ENCODE results near the gene ZBTB2. TPM values are rescaled to one million over a fixed set of nuclear protein-coding genes. Genes with fewer than 3 reads are reported as not detected.

ZBTB2 gene
- total and polyA plus RNA-seq, 2 of the 4 experiments (the other 2 are of a cell fraction), result 11.8 to 17.7 TPM

- Histone ChIP-seq H4K5ac (ENCODE audit: low read depth, low read length) (no peak overlapping the region), H3K79me1 (ENCODE audit: low read depth in 1 of 2, low read length in 2 of 2) (peaks cover 10 to 20% of the 10 kb centered on the region in 2 experiments), H3K27me3 (ENCODE audit: control insufficient read depth, insufficient read depth, low read length) (no peaks in the 10 kb centered on the region), H3K4me2 (ENCODE audit: low read depth, low read length) (no peak overlapping the region), H3K23ac (ENCODE audit: low read depth, low read length) (no peak overlapping the region), H4K91ac (ENCODE audit: insufficient read depth, low read depth, low read length) (no peak overlapping the region), H3K9me1 (ENCODE audit: insufficient read depth, low read length) (no peaks in the 10 kb centered on the region), H2BK15ac (ENCODE audit: low read depth, low read length) (no peak overlapping the region), H3K18ac (ENCODE audit: low read depth, low read length) (no peak overlapping the region), H3K27ac (ENCODE audit: insufficient read depth, low read length) (no peak overlapping the region), H2AFZ (replicated peaks; ENCODE audit: low read length, poor library complexity) (no peak overlapping the region), H4K8ac (ENCODE audit: low read depth in 2 of 2, low read length in 2 of 2) (no peak overlapping the region), H4K20me1 (ENCODE audit: insufficient read depth, low read length) (peaks cover 3% of the 10 kb centered on the region; the same call in 1 of the 2 replicates), H2BK120ac (ENCODE audit: low read depth, low read length) (no peak overlapping the region), H3K36me3 (ENCODE audit: control insufficient read depth, insufficient read depth, low read length) (peaks cover 11% of the 10 kb centered on the region), H3K9me3 (ENCODE audit: control insufficient read depth, insufficient read depth, low read length) (no peaks in the 10 kb centered on the region), H2AK5ac (ENCODE audit: low read depth, low read length) (no peak overlapping the region), H3K4me1 (ENCODE audit: control insufficient read depth, insufficient read depth, low read length) (no peaks in the 10 kb centered on the region), H3K56ac (ENCODE audit: extremely low read depth, insufficient read depth, low read length) (no peak overlapping the region), H3K9ac (ENCODE audit: low read depth, low read length) (no peak overlapping the region), H2AK9ac (replicated peaks; ENCODE audit: low read depth, low read length, poor library complexity) (no peak overlapping the region), H3K4ac (ENCODE audit: low read depth, low read length) (no peak overlapping the region), H2BK20ac (ENCODE audit: low read depth, low read length) (no peak overlapping the region), H3K4me3 (ENCODE audit: insufficient read depth, low read depth, low read length) (no peak overlapping the region), H2BK5ac (ENCODE audit: low read depth, low read length, poor library complexity, severe bottlenecking) (no peak overlapping the region), H3K14ac (replicated peaks; ENCODE audit: low read depth, low read length) (no peak overlapping the region)
- in situ Hi-C loops (cut with MboI; ENCODE audit: low sequenced_read_pairs) (loop anchor here (25.0 kb wide), 1 partner anchor 926 kb away; no protein-coding TSS in a partner anchor), intact Hi-C loops (cut with micrococcal nuclease) (loop anchor here (5.0 kb wide), 1 partner anchor 921 kb away; no protein-coding TSS in a partner anchor), dilution Hi-C loops (cut with HindIII; ENCODE audit: low sequenced_read_pairs, unreplicated experiment) (no loop called here)
- ATAC-seq (ENCODE audit: low read depth) (no peak), DNase-seq (no peak)
- ChIA-PET CTCF (interaction anchor here (0.9 to 1.7 kb wide), 2 partner anchors 447 to 521 kb away, joined by 4 to 5 read pairs; no protein-coding TSS in a partner anchor), POLR2A (ENCODE audit: unreplicated experiment) (no interaction called here)
- WGBS, 2 experiments (ENCODE audit: extremely low coverage in 2 of 2, insufficient read length in 1 of 2), result 96% methylated on average over 4 of the region's 11 CpGs; no CpG with 5 or more reads in 1 of the 2 experiments
- BruUV-seq (replicated peaks), result no TSS peak
- TF ChIP-seq, protein P1, sequence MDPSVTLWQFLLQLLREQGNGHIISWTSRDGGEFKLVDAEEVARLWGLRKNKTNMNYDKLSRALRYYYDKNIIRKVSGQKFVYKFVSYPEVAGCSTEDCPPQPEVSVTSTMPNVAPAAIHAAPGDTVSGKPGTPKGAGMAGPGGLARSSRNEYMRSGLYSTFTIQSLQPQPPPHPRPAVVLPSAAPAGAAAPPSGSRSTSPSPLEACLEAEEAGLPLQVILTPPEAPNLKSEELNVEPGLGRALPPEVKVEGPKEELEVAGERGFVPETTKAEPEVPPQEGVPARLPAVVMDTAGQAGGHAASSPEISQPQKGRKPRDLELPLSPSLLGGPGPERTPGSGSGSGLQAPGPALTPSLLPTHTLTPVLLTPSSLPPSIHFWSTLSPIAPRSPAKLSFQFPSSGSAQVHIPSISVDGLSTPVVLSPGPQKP (IDR thresholded peaks at IDR 0.05; ENCODE audit: borderline replicate concordance, low read depth, low read length), result no peak
- TF ChIP-seq RFX5 (IDR thresholded peaks at IDR 0.05; ENCODE audit: low read depth, low read length) (no peak), POLR2A (IDR thresholded peaks at IDR 0.05; ENCODE audit: low read depth, low read length) (no peak), MAZ (IDR thresholded peaks at IDR 0.05; ENCODE audit: borderline replicate concordance, low read depth, low read length) (no peak), RCOR1 (IDR thresholded peaks at IDR 0.05; ENCODE audit: insufficient replicate concordance, low read length) (no peak), NFE2L2 (IDR thresholded peaks at IDR 0.05; ENCODE audit: low read depth, low read length) (no peak)
- TF ChIP-seq, protein P2, sequence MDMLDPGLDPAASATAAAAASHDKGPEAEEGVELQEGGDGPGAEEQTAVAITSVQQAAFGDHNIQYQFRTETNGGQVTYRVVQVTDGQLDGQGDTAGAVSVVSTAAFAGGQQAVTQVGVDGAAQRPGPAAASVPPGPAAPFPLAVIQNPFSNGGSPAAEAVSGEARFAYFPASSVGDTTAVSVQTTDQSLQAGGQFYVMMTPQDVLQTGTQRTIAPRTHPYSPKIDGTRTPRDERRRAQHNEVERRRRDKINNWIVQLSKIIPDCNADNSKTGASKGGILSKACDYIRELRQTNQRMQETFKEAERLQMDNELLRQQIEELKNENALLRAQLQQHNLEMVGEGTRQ (IDR thresholded peaks at IDR 0.05; ENCODE audit: low read depth, low read length), result no peak
Measured at GRCh38 chr6:151338651-151339200, 52.6 kb downstream of the ZBTB2 start.

All from IMR-90 (cell line).